AG20443 (cell line): Measurements from ENCODE around the gene SPOCK2.

ENCODE experiments used
- DNase-seq: peaks from one replicate; pipeline ENCODE4 v3.0.0; 2012; ENCODE audit warnings: low spot score, mixed read lengths

Gene SPOCK2

GRCh38 chr10:72027498-72027897 lies 60.9 kb downstream of the SPOCK2 start:
- no peak for DNase-seq

GRCh38 chr10:72026278-72027111 lies 61.9 kb downstream of the SPOCK2 start:
- peak; percentile 74 for DNase-seq

GRCh38 chr10:72025832-72026231 lies 62.5 kb downstream of the SPOCK2 start:
- DNase-seq = no peak

- no peak for DNase-seq
These were observed 63.0 kb downstream of the SPOCK2 start for GRCh38 chr10:72025400-72025799.

GRCh38 chr10:72024596-72024995 lies 63.8 kb downstream of the SPOCK2 start:
- DNase-seq = peak; percentile 44

- no peak for DNase-seq
These were observed 66.1 kb downstream of the SPOCK2 start for GRCh38 chr10:72022228-72022627.

GRCh38 chr10:72020914-72021809 lies 67.2 kb downstream of the SPOCK2 start:
- DNase-seq = no peak

GRCh38 chr10:72019085-72019876 lies 69.1 kb downstream of the SPOCK2 start:
- DNase-seq = no peak

- DNase-seq = no peak
These were observed 71.6 kb downstream of the SPOCK2 start for GRCh38 chr10:72016608-72017300.

- DNase-seq = no peak
These were observed 72.5 kb downstream of the SPOCK2 start for GRCh38 chr10:72015841-72016240.

GRCh38 chr10:72014785-72015480 lies 73.4 kb downstream of the SPOCK2 start:
- no peak for DNase-seq

- no peak for DNase-seq
These were observed 74.2 kb downstream of the SPOCK2 start for GRCh38 chr10:72014197-72014596.

- no peak for DNase-seq
These were observed 75.0 kb downstream of the SPOCK2 start for GRCh38 chr10:72013202-72013945.

GRCh38 chr10:72012796-72013195 lies 75.6 kb downstream of the SPOCK2 start:
- no peak for DNase-seq

- DNase-seq = no peak
These were observed 76.3 kb downstream of the SPOCK2 start for GRCh38 chr10:72011976-72012512.

- no peak for DNase-seq
These were observed 76.9 kb downstream of the SPOCK2 start for GRCh38 chr10:72011468-72011867.

GRCh38 chr10:72011016-72011415 lies 77.3 kb downstream of the SPOCK2 start:
- no peak for DNase-seq

- DNase-seq = no peak
These were observed 77.9 kb downstream of the SPOCK2 start for GRCh38 chr10:72010234-72010973.

GRCh38 chr10:72009425-72010081 lies 78.8 kb downstream of the SPOCK2 start:
- peak; percentile 96 for DNase-seq
